HUDEP-2 (cell line): Measurements from ENCODE around the gene PFDN1.
"Not testable (repeated sequence)": the region's sequence is repeated elsewhere in the genome, so short reads cannot be mapped to it uniquely, and the experiment has no call there.

ENCODE experiments used
- DNase-seq, 76 experiments: peaks; one replicate each; lab custom pipeline; 2025; ENCODE audit not compliant: unreplicated experiment in 76 of 76; lab: John Stamatoyannopoulos, UW

Gene PFDN1

GRCh38 chr5:140220032-140220697 is 82.7 kb downstream of the PFDN1 start:
- peak in 2 of 76 experiments; percentile 4 to 7 for DNase-seq

- peak in 11 of 76 experiments; percentile 4 to 51 (median 16) for DNase-seq
These were observed 83.6 kb downstream of the PFDN1 start for GRCh38 chr5:140219068-140219991.

- DNase-seq = peak in 67 of 76 experiments; percentile 11 to 93 (median 64)
These were observed 85.4 kb downstream of the PFDN1 start for GRCh38 chr5:140217299-140218026.

- peak in 18 of 76 experiments; percentile 7 to 53 (median 22) for DNase-seq
These were observed 86.3 kb downstream of the PFDN1 start for GRCh38 chr5:140216478-140217074.

- DNase-seq = no peak
These were observed 87.6 kb downstream of the PFDN1 start for GRCh38 chr5:140215276-140215675.

GRCh38 chr5:140214831-140215230 is 88.1 kb downstream of the PFDN1 start:
- peak in 30 of 76 experiments; percentile 9 to 56 (median 26) for DNase-seq

GRCh38 chr5:140213370-140213983 is 89.4 kb downstream of the PFDN1 start:
- peak in 1 of 76 experiments; percentile 8 for DNase-seq

GRCh38 chr5:140208065-140208464 is 94.8 kb downstream of the PFDN1 start:
- no peak for DNase-seq

GRCh38 chr5:140207250-140207964 is 95.5 kb downstream of the PFDN1 start:
- no peak for DNase-seq

- DNase-seq = no peak
These were observed 96.9 kb downstream of the PFDN1 start for GRCh38 chr5:140205952-140206351.

- no peak for DNase-seq
These were observed 97.7 kb downstream of the PFDN1 start for GRCh38 chr5:140205216-140205615.

GRCh38 chr5:140202610-140203009 is 100.3 kb downstream of the PFDN1 start:
- no peak for DNase-seq

- DNase-seq = no peak
These were observed 100.8 kb downstream of the PFDN1 start for GRCh38 chr5:140202078-140202477.

- not testable (repeated sequence) for DNase-seq
These were observed 104.0 kb downstream of the PFDN1 start for GRCh38 chr5:140198915-140199314.

GRCh38 chr5:140197023-140197422 is 105.9 kb downstream of the PFDN1 start:
- no peak for DNase-seq

- DNase-seq = no peak
These were observed 106.6 kb downstream of the PFDN1 start for GRCh38 chr5:140196115-140196814.
